Stimulated activated naive CD4-positive, alpha-beta T cell (primary cell): ENCODE data around the gene ZNRD2.

ENCODE experiments used
- DNase-seq, 6 experiments: peaks; one replicate each; lab custom pipeline; 2025; lab: John Stamatoyannopoulos, UW

The ZNRD2 gene

DNA sequence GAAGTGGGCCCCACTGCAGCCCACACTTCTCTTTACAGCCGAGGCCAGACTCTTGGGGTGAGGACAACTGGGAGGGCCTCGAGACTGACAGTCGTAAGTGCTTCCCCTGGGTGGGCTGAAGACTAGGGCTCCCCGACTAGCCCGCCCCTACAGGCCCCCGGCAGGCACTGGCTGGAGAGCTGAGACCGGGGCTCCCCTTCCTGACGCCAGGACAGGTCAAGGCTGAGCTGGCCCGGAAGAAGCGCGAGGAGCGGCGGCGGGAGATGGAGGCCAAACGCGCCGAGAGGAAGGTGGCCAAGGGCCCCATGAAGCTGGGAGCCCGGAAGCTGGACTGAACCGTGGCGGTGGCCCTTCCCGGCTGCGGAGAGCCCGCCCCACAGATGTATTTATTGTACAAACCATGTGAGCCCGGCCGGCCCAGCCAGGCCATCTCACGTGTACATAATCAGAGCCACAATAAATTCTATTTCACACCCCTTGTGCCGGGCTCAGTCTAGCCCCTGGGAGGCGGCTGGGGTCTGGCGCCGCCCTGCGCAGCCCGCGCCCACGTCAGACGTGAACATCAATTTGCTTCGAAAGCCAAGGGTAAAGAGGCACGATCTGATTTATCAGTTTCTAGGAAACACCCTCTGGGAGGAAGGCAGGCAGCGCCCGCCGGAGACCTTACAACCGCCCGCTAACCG is 31.9 kb upstream of the ZNRD2 start:
- no peak for DNase-seq

DNA sequence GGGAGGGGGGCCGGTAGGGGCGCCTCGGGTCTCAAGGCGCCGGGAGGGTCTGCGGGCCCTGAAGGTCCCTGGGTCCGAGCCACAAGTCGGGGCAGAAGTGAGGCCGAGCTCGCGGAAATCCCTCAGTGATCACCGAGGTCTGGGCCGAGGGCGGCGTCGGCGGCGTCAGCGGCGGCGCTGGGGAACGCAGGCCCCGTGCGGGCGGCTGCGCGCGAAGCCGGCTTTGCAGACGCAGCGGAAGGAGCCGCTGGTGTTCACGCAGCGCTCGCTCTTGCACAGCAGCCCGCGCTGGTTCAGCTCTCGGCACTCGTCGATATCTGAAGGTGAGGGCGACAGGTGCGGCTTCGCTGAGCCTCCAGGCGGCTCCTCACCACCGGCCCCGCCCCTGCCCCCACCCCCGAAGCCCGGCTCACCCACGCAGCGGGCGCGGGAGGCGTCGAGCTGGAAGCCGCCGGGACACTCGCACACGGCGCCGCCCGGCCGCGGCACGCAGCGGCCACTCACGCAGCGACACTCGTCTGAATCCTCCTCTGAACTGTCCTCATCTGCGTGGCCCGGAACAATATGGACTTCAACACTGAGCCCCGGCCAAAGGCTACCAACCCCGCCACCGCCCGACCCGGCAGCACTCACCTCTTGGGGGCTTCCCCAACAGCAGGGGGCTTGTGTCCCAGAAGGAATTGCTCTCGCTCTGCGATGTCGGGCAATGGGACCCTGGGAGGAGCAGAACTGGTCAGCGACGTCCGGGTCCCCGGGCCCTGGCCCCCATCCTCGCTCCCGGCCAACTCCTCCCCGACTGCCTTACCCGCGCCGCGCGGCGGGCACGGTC is 31.1 kb upstream of the ZNRD2 start:
- DNase-seq: no peak

DNA sequence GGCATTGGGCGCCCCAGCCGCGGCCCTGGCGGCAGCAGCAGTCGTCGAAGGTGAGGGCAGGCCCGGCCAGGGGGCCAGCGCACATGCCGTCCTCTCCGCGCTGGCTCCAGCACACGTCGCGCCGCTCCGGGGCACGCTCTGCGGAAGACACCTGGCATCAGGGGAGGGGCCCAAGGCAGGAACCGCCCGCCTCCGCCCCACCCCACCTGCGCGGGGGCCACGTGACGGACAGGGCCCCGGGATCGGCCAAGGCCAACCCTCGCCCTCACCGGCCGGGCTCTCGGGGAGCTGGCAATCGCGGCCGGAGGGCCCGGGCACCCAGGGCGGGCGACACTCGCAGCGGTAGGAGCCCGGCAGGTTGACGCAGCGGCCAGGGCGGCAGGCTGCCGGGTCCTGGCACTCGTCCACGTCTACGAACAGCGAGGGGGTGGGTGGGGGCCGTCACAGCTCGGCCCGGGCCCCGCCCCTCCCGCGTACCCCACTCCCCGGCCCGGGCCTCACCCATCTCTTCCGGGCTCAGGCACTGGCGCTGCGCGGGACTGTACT is 30.5 kb upstream of the ZNRD2 start:
- no peak for DNase-seq

DNA sequence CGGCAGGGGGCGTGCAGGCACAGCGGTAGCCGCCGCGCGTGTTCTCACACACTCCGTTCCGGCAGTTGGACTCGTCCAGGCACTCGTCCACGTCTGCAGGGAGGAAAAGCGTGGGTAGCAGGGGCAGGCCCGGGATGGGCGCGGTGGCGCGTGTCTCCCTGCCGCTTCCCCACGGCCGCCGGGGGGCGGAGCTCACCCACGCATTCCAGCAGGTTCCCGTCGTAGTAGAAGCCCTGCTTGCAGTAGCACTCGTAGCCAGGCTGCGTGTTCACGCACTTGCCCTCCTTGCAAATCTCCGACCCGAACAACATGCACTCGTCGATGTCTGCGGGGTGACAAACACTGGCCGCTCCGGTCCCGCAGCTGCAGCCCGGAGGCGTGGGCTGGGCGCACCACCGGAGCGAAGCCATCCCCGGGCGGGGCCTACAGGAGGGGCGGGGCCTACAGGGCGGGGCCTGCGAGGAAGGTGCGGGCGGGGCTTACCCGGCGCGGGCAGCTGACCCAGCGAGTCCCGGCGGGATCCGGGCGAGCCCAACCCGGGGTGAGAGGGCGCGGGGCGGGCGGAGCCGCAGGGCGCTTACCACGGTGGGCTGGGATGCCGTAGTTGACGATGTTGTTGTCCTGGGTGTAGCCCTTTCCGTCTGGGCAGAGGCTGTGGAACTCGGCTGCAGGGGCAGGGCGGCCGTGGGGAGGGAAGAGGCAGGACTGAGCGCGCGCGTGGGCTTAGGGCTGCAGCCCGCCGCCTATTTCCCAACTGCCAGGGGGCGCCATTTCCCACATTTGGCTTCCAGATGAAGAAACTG is 29.8 kb upstream of the ZNRD2 start:
- peak; percentile 81 to 97 (median 92) for DNase-seq

DNA sequence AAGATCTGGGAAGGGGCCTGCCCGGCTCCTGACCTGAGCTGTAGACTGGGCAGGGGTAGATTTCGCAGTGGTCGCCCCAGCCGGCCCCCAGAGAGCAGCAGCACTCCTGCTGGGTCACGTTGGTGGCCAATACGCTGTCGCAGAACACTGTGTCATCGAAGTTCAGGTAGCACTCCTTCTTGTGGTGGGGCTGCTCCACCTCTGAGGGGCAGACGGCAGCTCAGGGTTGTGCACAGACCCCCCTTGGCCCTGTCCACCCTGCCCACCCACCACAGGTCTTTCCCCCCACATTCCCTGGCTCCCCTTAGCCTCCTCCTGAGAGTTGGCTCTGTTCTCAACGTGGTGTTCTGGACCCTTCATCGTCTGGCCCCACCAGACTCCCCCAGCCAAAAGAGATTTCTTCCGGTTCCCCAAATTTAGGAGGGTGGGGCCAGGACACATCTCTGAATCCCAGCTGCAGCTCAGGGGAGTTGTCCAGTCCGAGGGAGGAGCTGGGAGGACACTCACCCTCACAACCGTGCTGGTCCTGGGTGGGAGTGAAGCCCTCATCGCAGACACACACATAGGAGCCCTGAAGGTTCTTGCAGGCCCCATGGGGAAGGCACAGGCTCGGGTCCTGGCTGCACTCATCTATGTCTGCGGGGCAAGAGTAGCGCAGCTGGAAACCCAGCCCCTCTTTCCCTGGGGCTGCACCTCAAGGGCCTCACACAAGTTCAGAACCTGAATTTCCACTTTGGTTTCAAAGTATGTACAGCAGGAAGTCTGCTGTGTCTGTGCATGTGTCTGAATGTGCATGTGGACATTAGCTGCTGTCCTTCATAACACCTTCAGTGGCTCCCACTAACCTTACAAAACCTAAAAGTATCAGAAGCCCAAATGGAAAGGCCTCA is 28.9 kb upstream of the ZNRD2 start:
- DNase-seq: peak in 1 of 6 experiments; percentile 15

DNA sequence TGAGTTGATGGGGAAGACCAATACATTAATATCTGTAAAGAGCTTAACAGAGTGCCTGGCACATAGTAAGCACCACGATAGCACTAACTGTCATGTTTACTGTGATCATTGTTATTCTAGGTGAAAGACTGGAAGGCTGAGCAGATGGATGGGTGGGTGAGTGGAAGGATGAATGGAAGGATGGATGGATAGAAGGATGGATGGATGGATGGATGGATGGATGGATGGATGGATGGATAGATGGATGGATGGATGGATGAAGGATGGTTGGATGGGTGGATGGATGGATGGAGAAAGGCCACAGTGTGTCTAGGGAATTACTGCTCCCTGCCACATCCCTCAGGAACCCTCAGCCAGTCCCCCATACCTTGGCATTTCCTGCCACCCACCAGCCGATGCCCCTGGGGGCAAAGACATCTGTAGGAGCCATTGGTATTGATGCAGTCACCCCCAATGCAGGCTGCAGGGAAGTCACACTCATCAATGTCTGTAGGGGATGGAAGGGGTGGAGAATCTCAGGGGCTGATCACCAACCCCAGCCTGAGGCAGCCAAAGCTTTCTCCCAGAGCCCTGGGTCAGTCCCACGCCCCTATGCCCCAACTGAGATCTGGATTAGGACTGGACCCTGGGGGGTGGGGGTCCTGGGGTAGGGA is 27.4 kb upstream of the ZNRD2 start:
- DNase-seq: no peak

DNA sequence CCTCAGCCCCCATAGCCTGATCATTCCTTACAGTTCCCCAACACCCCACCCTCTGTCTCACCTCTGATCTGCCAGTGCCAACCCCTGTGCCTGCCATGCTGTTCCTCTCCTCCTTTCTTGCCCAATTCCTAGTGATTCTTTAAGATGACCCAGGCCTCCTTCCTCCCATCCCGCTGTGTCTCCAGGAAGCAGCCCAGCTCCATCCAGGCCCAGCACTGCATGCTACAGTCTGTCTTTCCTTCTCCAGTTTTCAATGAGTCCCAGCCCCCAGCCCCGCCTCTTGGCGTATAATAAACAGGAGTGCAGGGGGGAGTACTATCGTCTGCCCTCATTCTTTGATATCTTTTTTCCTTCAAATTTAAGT is 24.4 kb upstream of the ZNRD2 start:
- DNase-seq: no peak

DNA sequence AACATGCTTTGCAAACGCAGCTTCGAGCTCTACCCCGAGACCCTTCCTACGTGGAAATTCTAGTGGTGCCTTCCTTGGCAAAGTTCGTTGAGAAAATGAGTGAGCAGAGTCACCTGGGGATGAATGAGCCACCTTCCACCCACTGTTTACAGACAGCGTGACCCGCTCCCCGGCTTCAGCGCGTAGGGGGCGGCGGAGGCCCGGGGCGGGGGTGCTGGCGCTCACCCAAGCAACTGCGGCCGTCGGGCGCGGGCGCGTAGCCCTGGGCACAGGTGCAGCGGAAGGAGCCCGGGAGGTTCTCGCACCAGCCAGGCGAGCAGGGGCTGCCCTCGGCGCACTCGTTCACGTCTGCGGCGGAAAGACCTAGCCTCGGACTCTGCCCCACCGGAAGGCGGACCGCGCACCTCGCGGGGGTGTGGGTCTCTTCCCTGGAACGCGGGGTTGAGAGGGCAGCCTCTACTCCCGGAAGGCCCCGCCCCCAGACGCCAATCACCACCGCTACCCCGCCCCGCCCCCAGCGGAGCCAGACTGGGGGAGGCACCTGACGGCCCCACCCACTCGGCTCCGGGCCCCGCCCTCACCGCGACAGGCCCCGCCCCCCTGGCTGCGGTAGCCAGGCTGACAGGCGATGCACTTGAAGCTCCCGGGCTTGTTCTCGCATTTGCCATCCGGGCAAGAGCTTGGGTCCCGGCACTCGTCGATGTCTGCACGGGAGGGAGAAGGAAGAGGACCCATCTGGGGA is 23.9 kb upstream of the ZNRD2 start:
- peak; percentile 93 to 98 (median 97) for DNase-seq

DNA sequence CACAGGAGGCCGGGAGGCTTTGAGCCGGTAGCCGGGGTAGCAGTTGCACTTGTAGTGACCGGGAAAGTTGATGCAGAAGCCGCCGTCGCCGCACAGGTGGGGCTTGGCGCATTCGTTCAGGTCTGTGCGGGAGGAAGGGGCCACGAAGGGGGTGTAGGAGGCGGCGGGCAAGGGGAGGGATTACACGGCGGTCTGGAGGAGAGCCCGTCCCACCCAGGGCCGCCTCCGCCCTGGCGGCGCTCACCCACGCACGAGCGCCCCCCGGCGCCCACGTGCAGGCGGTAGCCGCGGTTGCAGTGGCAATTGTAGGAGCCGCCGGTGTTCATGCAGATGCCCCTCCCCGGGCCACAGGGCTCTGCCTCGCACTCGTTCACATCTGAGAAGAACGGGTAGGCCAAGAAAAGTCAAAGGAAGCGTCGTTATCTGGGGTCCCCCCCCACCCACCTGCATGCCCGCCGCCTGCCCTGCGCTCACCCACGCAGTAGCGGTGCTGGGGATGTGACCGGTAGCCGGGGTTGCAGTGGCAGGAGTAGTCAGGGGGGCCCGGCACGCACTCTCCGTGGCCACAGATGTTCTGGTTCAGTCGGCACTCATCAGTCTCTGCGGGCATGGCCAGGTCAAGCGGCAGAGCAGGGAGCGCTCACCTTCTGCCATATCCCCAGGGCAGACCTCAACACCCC is 22.7 kb upstream of the ZNRD2 start:
- DNase-seq: peak in 4 of 6 experiments; percentile 23 to 31 (median 30)

DNA sequence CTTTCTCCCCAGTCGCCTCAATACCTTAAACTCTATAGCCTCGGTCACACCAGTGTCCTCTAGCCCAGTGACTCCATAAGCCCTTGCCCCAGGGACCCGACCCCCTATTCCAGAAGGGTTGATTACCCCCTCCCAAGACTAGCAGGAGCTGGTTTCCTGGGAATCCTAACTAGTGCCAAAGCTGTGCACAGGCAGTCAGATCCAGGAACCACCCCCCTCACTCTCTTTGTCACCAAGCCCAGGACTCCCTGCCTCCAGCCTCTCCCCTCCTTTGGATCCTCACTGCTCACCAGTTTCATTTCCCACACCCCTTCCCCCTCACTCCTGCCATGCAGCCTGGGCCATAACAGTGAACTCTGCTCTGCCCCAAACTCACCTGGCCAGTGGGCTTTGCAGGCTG is 21.9 kb upstream of the ZNRD2 start:
- DNase-seq: no peak

DNA sequence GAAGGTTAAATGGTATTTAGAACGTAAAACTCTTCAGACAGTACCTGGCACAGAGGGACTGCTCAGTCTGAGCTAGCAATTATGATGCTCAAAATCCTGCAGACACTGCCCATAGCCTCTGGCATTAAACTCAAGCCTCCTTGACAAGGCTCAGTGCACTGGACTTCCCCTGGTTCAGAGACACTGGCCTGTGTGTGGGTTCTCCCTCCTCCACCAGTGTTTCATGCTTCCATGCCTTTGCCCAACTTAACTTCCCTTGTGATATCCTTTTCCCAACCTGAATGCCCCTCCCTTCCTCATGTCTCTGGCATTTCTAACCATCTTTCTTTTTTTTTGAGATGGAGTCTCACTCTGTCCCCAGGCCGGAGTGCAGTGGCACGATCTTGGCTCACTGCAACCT is 21.2 kb upstream of the ZNRD2 start:
- no peak for DNase-seq

DNA sequence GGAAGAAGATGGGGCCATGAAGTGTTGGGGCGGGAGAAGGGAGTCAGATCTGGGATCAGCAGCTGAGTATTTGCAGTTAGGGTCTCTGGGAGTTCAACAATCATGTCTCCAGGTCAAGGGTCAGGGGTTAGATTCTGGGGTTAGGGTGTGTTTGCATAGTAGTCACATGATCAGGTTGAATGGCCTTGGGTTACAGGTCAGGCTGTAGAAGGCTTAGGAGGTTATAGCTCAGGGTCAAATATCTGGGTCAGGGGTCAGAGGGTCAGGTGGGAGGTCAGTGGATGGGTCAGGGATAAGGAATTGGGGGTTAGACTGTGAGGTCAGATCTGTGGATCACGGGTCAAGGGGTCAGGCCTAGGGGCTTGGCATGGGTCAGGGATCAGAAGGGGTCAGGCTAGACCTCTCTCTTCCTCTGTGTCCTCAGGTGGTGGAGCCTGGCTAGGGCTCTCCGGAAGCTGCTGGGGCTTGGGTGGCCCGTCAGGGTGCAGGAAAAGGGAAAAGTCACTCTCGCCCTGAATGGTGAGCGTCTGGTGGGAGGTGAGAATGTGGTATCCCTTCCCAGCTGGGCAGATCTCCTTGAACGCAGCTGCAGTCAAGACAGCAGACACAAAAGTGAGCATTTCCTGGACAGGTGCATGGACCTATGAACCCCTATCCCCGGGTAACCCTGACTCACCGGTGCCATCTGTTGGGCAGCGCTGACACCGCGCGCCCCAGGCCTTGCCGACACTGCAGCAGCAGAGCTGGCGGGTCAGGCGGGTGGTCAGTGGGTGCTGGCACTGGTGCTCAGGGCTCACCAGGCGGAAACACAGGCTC is 18.5 kb upstream of the ZNRD2 start:
- DNase-seq: peak; percentile 34 to 61 (median 42)

DNA sequence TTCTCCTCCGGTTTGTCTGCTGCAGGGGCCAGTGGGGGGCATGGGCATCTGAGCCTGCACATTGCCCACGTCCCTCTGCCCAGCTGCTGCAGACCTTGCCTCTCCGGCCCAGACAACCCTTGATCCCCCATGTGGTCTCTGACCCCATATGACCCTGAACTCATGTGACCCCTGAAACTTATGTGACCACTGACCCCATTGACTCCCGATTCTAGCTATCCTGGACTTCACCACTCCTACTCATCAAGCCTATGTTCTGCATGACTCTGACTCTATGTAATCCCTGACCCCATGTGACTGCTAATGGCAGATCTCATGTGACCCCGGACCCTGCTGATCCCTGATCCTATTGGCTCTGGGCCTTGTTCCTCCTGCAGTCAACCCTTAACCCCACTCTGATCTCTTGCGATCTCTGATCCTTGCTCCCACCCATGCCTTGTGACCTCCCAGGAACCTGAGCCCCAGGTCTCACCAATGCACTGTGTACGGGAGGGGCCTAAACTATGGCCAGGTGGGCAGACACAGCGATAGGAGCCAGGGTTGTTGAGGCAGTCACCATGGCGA is 17.8 kb upstream of the ZNRD2 start:
- no peak for DNase-seq

DNA sequence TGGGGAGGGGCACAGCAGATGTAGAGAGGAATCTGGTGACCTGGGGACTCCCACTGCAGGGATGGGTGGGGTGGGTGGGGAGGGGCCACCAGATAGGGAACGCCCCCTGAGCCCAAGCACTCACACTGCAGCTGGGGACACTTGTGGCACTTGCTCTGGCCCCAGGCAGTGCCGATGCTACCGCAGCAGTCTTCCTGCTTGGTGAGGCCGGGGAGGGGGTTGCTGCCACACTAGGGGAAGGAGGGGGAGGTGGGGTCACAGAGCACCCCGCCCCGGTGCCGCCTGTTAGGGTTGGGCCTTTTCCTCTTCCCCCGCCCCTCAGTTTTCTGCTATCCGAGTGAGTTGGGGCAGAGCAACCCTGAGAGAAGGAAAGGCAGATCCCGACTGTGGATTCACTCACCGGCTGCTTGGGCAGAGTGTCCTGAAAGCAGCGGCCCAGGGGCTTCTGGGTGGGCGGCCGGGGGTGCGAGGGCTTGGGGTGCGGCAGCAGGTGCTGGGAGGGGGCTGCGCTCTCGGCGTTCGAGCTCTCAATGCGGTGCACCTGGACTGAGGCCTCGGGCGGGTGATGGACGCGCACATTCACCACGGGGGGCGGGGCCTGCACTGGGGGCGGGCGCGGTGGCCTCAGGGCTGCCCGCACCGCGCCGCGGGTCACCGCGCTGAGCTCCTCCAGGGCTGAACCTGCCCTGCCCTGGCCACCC is 16.8 kb upstream of the ZNRD2 start:
- DNase-seq: peak; percentile 78 to 87 (median 82)

DNA sequence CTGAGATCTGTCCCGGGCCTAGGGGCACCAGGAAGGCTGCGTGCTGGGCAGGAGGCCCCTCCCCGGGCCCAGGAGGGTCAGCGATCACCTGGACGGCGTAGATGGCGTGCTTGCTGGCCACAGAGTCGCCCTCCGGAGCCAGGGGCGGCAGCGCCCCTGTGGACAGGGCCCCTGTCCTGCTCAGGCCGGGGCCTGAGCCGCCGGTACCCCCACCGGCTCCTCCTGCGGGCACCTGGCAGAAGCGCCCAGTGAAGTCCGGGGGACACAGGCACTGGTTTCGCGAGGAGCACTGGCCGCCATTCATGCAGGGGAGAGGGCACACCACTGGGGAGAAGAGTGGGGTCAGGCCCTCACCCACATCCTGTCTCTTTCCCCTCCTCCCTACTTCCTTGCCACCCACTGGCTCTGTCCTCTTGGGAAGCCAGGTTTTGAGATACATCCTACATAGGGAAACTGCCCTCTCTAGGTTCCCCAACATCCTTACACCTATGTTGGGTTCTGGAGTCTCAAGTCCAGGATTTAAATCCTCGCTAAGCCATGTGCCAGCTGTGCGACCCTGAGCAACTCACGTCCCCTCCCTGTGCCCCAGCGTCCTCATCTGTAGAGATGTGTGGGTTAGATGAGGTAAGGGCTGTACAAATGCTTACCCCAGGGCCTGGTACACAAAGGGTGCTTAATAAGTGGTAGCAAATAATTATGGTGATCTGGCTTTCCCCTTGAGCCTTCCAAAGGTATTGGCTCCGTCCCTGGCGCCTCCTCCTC is 16.0 kb upstream of the ZNRD2 start:
- peak in 2 of 6 experiments; percentile 23 to 27 for DNase-seq

DNA sequence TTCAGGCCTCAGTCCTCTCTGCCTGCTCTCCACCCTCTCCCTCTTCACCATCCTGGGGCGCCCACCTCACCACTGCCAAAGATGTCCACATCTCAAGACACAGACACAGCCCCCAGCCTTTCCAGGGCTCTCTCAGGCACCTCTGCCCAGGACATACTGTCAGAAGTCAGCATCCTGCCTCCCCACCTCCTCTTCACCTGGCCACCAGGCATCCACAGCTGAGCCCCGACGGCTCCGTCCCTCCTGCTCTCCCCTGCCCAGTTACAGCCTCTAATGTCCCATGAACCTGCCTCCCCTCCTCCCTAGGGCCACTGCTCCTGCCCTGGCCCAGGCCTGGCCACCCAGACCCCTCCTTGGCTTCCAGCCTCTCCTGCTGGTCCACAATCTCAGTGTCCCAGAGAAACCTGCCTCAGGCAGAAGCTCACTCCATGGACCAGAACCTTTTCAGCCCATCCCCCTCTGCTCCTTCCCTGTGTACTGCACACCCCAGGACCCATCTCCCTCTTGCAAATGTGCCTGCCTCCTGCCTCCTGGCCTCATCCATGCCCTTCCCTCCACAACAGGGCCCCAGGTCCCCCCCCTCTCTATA is 15.3 kb upstream of the ZNRD2 start:
- no peak for DNase-seq
